Endothelial cell of umbilical vein (primary cell): ENCODE results near the gene ITPKA. TPM values are rescaled to one million over a fixed set of nuclear protein-coding genes. Genes with fewer than 3 reads are reported as not detected.

Source experiments
- BruUV-seq: library from RNA; stranded (reverse); fragments of 400-500 nt; replicated peaks from 2 replicates; lab custom pipeline; 2021; lab: Mats Ljungman, UMichigan
- CTCF ChIA-PET: fragments of 300-600, 350-600 bp; sonication (Branson Sonifier 250); formaldehyde crosslinking; loops from one replicate; lab custom pipeline; 2021; ENCODE audit warnings: antibody characterized with exemption, inconsistent platforms; lab: Charles Lee
- POLR2A ChIA-PET: fragments of 300-600, 350-600 bp; sonication (Branson Sonifier 250); formaldehyde crosslinking; loops from one replicate; lab custom pipeline; 2021; ENCODE audit warnings: antibody characterized with exemption, inconsistent platforms; lab: Charles Lee
- DNase-seq: peaks from one replicate; pipeline ENCODE4 v3.0.0-alpha.2; 2011; ENCODE audit warnings: low read depth, low spot score
- FAIRE-seq: peaks from 2 replicates; lab custom pipeline; 2011; peaks lifted over from hg19 to GRCh38; lab: Jason Lieb, UNC
- H2AFZ ChIP-seq: 2 replicates; pipeline ENCODE4 v1.6.0; 2012; ENCODE audit warnings: low read depth, low read length, control low read depth, inconsistent platforms
- H3K27ac ChIP-seq: 2 replicates; pipeline ENCODE4 v1.5.1; 2011; ENCODE audit warnings: low read depth, mild to moderate bottlenecking, control low read depth, low read length, moderate library complexity; ENCODE audit not compliant: insufficient read depth
- H3K27me3 ChIP-seq, 2 experiments: 2 replicates each; pipeline versions ENCODE4 v1.6.0 to v1.6.1; 2011; ENCODE audit warnings: low read length in 2 of 2, mixed read lengths in 1 of 2; ENCODE audit not compliant: control insufficient read depth in 2 of 2, insufficient read depth in 2 of 2
- H3K36me3 ChIP-seq, 2 experiments: 2 replicates in 1 of 2; 3 replicates in 1 of 2; pipeline ENCODE4 v1.5.1; 2011; ENCODE audit warnings: low read length in 2 of 2, mild to moderate bottlenecking in 1 of 2, moderate library complexity in 1 of 2; ENCODE audit not compliant: control insufficient read depth in 2 of 2, insufficient read depth in 2 of 2; ENCODE audit errors: extremely low read depth in 1 of 2
- H3K4me1 ChIP-seq: 3 replicates; pipeline ENCODE4 v1.5.1; 2011; ENCODE audit warnings: mild to moderate bottlenecking, low read length; ENCODE audit not compliant: control insufficient read depth, insufficient read depth; ENCODE audit errors: extremely low read depth
- H3K4me2 ChIP-seq: 2 replicates; pipeline ENCODE4 v1.6.1; 2011; ENCODE audit warnings: low read length, control low read depth, mixed read lengths; ENCODE audit not compliant: insufficient read depth
- H3K4me3 ChIP-seq, 3 experiments: fragments of 200-600 bp in 1 of 3; sonication (generic), shearing (Covaris generic) in 1 of 3; replicated peaks in 1 of 3; 2 replicates each; pipeline ENCODE4 v1.5.1; 2011 to 2016; ENCODE audit warnings: control low read depth in 3 of 3, low read length in 3 of 3, mild to moderate bottlenecking in 2 of 3, inconsistent platforms in 1 of 3, low read depth in 1 of 3, moderate library complexity in 1 of 3; ENCODE audit not compliant: insufficient read depth in 1 of 3
- H3K79me2 ChIP-seq: 2 replicates; pipeline ENCODE4 v1.6.0; 2012; ENCODE audit warnings: low read length, inconsistent platforms; ENCODE audit not compliant: control insufficient read depth, insufficient read depth
- H3K9ac ChIP-seq: replicated peaks from 2 replicates; pipeline ENCODE3; 2011; ENCODE audit warnings: low read length, control low read depth; ENCODE audit not compliant: insufficient read depth; ENCODE audit errors: extremely low read depth
- H3K9me1 ChIP-seq: replicated peaks from 3 replicates; pipeline ENCODE4 v1.6.0; 2011; ENCODE audit warnings: mild to moderate bottlenecking, low read length; ENCODE audit not compliant: control insufficient read depth, insufficient read depth; ENCODE audit errors: extremely low read depth
- H3K9me3 ChIP-seq: replicated peaks from 2 replicates; pipeline ENCODE4 v1.5.1; 2012; ENCODE audit warnings: low read length, inconsistent platforms; ENCODE audit not compliant: control insufficient read depth, insufficient read depth
- H4K20me1 ChIP-seq: replicated peaks from 2 replicates; pipeline ENCODE3; 2011; ENCODE audit warnings: mild to moderate bottlenecking, low read length; ENCODE audit not compliant: control insufficient read depth, insufficient read depth; ENCODE audit errors: extremely low read depth
- CTCF ChIP-seq, 2 donors: IDR thresholded peaks; 1 replicate in 1 of 2; 2 replicates in 1 of 2; pipeline ENCODE4 v1.5.1; 2011; ENCODE audit warnings: low read length in 2 of 2, mild to moderate bottlenecking in 2 of 2, moderate library complexity in 2 of 2, control low read depth in 1 of 2, inconsistent platforms in 1 of 2, low read depth in 1 of 2; ENCODE audit not compliant: insufficient read depth in 1 of 2; ENCODE audit errors: extremely low read depth in 1 of 2
- EZH2 ChIP-seq: IDR thresholded peaks from 2 replicates; pipeline ENCODE4 v1.6.1; 2012; ENCODE audit warnings: borderline replicate concordance, low read depth, mild to moderate bottlenecking, moderate library complexity, low read length, inconsistent platforms; ENCODE audit not compliant: severe bottlenecking
- FOS ChIP-seq: IDR thresholded peaks from 2 replicates; pipeline ENCODE4 v1.6.1; 2011; ENCODE audit warnings: mild to moderate bottlenecking, low read length, moderate library complexity, borderline replicate concordance; ENCODE audit not compliant: insufficient read depth
- GATA2 ChIP-seq: IDR thresholded peaks from 2 replicates; pipeline ENCODE4 v1.7.0; 2011; ENCODE audit warnings: low read depth, mild to moderate bottlenecking, moderate library complexity, mixed read lengths, low read length; ENCODE audit not compliant: insufficient read length, insufficient read depth
- JUN ChIP-seq: IDR thresholded peaks from 2 replicates; pipeline ENCODE4 v1.6.1; 2011; ENCODE audit warnings: borderline replicate concordance, low read depth; ENCODE audit not compliant: insufficient read length, insufficient read depth
- MAX ChIP-seq: IDR thresholded peaks from 2 replicates; pipeline ENCODE4 v1.6.1; 2011; ENCODE audit not compliant: insufficient read depth, insufficient read length
- MYC ChIP-seq: IDR thresholded peaks from one replicate; pipeline ENCODE4 v1.6.1; 2011; ENCODE audit warnings: mild to moderate bottlenecking, low read depth, low read length
- POLR2A ChIP-seq: IDR thresholded peaks from 2 replicates; pipeline ENCODE4 v1.6.1; 2012; ENCODE audit warnings: low read depth, mild to moderate bottlenecking, control low read depth, low read length
- POLR2AphosphoS5 ChIP-seq: IDR thresholded peaks from 2 replicates; pipeline ENCODE4 v1.6.1; 2012; ENCODE audit warnings: low read depth, mild to moderate bottlenecking, control low read depth, low read length, moderate library complexity; ENCODE audit not compliant: insufficient read depth
- dilution Hi-C: fragments of 300-500 bp; cut with MboI; formaldehyde crosslinking; loops from one replicate; pipeline ENCODE4 v1.15.0; 2019; ENCODE audit warnings: low sequenced_read_pairs; ENCODE audit not compliant: extremely low pct_ligation_motif_present
- intact Hi-C: fragments of 100-400 bp; cut with micrococcal nuclease; formaldehyde crosslinking; loops from one replicate; pipeline ENCODE4 v1.10.0; 2022
- polyA plus RNA-seq, 4 experiments: library from polyadenylated mRNA; depleted of rRNA in 3 of 4; stranded (reverse) in 3 of 4; unstranded in 1 of 4; fragments of >200 nt; gene quantifications; 2 replicates each; pipeline versions ENCODE4 v1.2.1 to v1.2.3, GENCODE V29; 2011 to 2012; ENCODE audit warnings: missing spikeins in 1 of 4
- total RNA-seq: library from RNA; stranded (reverse); gene quantifications from 2 replicates; pipeline ENCODE4 v1.2.3, GENCODE V29; 2021

ITPKA gene
- total and polyA plus RNA-seq, 2 donors (not counting 3 experiments of a cell fraction or from before 2014, with no cell fraction given) = 0.14 to 0.66 TPM

GRCh38 chr15:41498657-41499056 lies 5.0 kb downstream of the ITPKA start:
- CTCF ChIA-PET = no interaction called here
- Histone ChIP-seq H2AFZ (no peak overlapping the region), H3K9me3 (no peaks in the 10 kb centered on the region), H3K9ac (no peak overlapping the region), H3K4me2 (no peak overlapping the region), H3K27ac (no peak overlapping the region), H4K20me1 (no peaks in the 10 kb centered on the region), H3K27me3 (peaks cover 38 to 60% of the 10 kb centered on the region in 2 experiments), H3K4me3 (no peak overlapping the region), H3K79me2 (no peaks in the 10 kb centered on the region), H3K36me3 (no peaks in the 10 kb centered on the region), H3K4me1 (peaks cover 30% of the 10 kb centered on the region), H3K9me1 (no peaks in the 10 kb centered on the region)
- no peak for FAIRE-seq
- POLR2A ChIA-PET = no interaction called here
- intact Hi-C loops (no loop called here), dilution Hi-C loops (no loop called here)
- no peak for DNase-seq
- no peak for TF ChIP-seq EZH2
- TF ChIP-seq POLR2A = no peak
- no peak for TF ChIP-seq MAX
- TF ChIP-seq FOS = no peak
- no peak for TF ChIP-seq POLR2AphosphoS5
- no peak for TF ChIP-seq CTCF (IDR thresholded peaks at IDR 0.05; ENCODE audit: extremely low read depth in 1 of 2, insufficient read depth in 1 of 2, low read depth in 1 of 2, low read length in 2 of 2)
- TF ChIP-seq JUN = no peak
- no peak for TF ChIP-seq GATA2
- TF ChIP-seq MYC = no peak
- no TSS peak for BruUV-seq
